Dedifferentiated amniotic fluid mesenchymal stem cell (primary cell): ENCODE results near the gene NPAS2.
A peak's percentile ranks its signal among the peaks of the same experiment; 100 is the strongest.

Experiments used
- DNase-seq: peaks from one replicate; pipeline ENCODE4 v3.0.0-alpha.2; 2016; ENCODE audit errors: extremely low spot score

Gene NPAS2

GRCh38 chr2:100905132-100905805 lies 85.3 kb downstream of the NPAS2 start:
- no peak for DNase-seq

GRCh38 chr2:100906131-100906530 lies 86.2 kb downstream of the NPAS2 start:
- DNase-seq: no peak

GRCh38 chr2:100906679-100907078 lies 86.7 kb downstream of the NPAS2 start:
- DNase-seq: no peak

- no peak for DNase-seq
Measured at GRCh38 chr2:100907832-100908231, 87.9 kb downstream of the NPAS2 start.

- DNase-seq: no peak
Measured at GRCh38 chr2:100909534-100910081, 89.7 kb downstream of the NPAS2 start.

GRCh38 chr2:100910111-100910510 lies 90.2 kb downstream of the NPAS2 start:
- no peak for DNase-seq

- DNase-seq: no peak
Measured at GRCh38 chr2:100919316-100919715, 99.4 kb downstream of the NPAS2 start.

- peak; percentile 68 for DNase-seq
Measured at GRCh38 chr2:100921685-100922161, 101.8 kb downstream of the NPAS2 start.

- DNase-seq: no peak
Measured at GRCh38 chr2:100923461-100924060, 103.6 kb downstream of the NPAS2 start.

GRCh38 chr2:100924122-100924519 lies 104.2 kb downstream of the NPAS2 start:
- DNase-seq: no peak

GRCh38 chr2:100924520-100925451 lies 104.8 kb downstream of the NPAS2 start:
- DNase-seq: no peak

GRCh38 chr2:100928235-100928634 lies 108.3 kb downstream of the NPAS2 start:
- no peak for DNase-seq

GRCh38 chr2:100929147-100929546 lies 109.2 kb downstream of the NPAS2 start:
- DNase-seq: no peak

GRCh38 chr2:100934504-100935371 lies 114.8 kb downstream of the NPAS2 start:
- no peak for DNase-seq

GRCh38 chr2:100935372-100935752 lies 115.4 kb downstream of the NPAS2 start:
- DNase-seq: peak; percentile 44

GRCh38 chr2:100936070-100936741 lies 116.3 kb downstream of the NPAS2 start:
- DNase-seq: no peak

GRCh38 chr2:100936972-100937542 lies 117.1 kb downstream of the NPAS2 start:
- DNase-seq: no peak

GRCh38 chr2:100938031-100939026 lies 118.4 kb downstream of the NPAS2 start:
- no peak for DNase-seq

GRCh38 chr2:100939445-100939844 lies 119.5 kb downstream of the NPAS2 start:
- no peak for DNase-seq
